ENCODE results near the gene CALCOCO1. TPM values are rescaled to one million over a fixed set of nuclear protein-coding genes. Genes with fewer than 3 reads are reported as not detected.

Gene CALCOCO1
- total and polyA plus RNA-seq, 4 donors = 65.5 to 223 (median 75.9) TPM

DNA sequence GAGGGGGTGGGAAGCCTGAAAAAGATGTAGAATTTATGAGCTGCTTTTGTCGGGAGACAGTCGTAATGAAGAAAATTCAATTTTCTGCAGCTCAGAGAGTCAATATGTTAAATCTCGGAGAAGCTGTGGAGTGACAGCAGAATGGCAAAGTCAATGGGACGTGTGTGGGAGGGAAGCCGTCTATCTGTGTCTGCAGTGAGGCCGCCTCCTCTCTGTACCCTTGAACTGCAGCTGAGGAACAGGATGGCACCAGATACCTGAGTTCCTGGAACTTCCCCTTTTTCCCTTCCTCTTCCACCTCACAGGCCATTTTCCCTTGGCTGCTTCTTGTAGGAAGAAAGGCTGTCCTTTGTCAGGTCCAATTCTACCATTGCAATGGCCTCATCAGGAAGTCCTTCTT is 9.3 kb upstream of the CALCOCO1 start:
- DNase-seq (no peak), ATAC-seq (ENCODE audit: insufficient read depth, low FRiP score) (no peak)
- Histone ChIP-seq H3K27me3 (ENCODE audit: control insufficient read depth in 3 of 3, insufficient read depth in 3 of 3, low read length in 2 of 3) (peaks cover 0 to 77% (median 54%) of the 10 kb centered on the region in 3 donors), H3K27ac (ENCODE audit: low read depth in 1 of 2, low read length in 1 of 2) (no peak overlapping the region), H3K9me3 (ENCODE audit: control insufficient read depth in 4 of 4, insufficient read depth in 3 of 4, low read length in 3 of 4) (peaks cover 0 to 3% (median 0%) of the 10 kb centered on the region in 4 donors), H3K9ac (ENCODE audit: insufficient read depth in 1 of 2, low read length in 2 of 2) (no peak overlapping the region), H3K4me1 (ENCODE audit: control insufficient read depth in 5 of 5, insufficient read depth in 5 of 5, low read length in 5 of 5) (peaks cover 0 to 15% (median 8%) of the 10 kb centered on the region in 5 donors), H3K36me3 (ENCODE audit: control insufficient read depth in 4 of 4, insufficient read depth in 4 of 4, low read length in 4 of 4) (no peaks in the 10 kb centered on the region), H3K4me3 (no peak overlapping the region)
- TF ChIP-seq, protein P1, sequence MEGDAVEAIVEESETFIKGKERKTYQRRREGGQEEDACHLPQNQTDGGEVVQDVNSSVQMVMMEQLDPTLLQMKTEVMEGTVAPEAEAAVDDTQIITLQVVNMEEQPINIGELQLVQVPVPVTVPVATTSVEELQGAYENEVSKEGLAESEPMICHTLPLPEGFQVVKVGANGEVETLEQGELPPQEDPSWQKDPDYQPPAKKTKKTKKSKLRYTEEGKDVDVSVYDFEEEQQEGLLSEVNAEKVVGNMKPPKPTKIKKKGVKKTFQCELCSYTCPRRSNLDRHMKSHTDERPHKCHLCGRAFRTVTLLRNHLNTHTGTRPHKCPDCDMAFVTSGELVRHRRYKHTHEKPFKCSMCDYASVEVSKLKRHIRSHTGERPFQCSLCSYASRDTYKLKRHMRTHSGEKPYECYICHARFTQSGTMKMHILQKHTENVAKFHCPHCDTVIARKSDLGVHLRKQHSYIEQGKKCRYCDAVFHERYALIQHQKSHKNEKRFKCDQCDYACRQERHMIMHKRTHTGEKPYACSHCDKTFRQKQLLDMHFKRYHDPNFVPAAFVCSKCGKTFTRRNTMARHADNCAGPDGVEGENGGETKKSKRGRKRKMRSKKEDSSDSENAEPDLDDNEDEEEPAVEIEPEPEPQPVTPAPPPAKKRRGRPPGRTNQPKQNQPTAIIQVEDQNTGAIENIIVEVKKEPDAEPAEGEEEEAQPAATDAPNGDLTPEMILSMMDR (IDR thresholded peaks at IDR 0.05; ENCODE audit: control extremely low read depth, extremely low read depth) = no peak
- WGBS, 2 donors = 82 to 91% methylated on average over 6 of the region's 6 CpGs

DNA sequence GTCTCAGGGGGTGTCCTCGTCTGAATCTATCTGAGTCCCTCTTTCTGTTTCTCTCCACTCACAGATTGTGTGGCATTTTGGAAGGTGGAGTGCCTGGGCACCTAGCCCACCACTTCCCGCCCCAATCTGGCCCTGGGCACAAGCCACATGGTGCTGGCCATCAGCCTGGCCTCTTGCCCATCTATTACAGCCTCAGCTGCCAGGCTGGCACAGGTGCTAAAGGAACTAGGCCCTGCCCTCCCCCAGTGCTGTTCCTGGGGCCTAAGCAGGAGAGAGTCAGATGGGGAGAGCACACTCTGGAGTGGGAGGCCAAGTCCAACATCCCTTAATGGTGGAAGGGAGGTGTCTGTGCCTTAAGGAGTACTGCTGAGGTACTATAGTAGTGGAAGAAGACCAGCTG is 8.3 kb upstream of the CALCOCO1 start:
- TF ChIP-seq, protein P1 (IDR thresholded peaks at IDR 0.05; ENCODE audit: control extremely low read depth, extremely low read depth) = no peak
- DNase-seq = no peak

DNA sequence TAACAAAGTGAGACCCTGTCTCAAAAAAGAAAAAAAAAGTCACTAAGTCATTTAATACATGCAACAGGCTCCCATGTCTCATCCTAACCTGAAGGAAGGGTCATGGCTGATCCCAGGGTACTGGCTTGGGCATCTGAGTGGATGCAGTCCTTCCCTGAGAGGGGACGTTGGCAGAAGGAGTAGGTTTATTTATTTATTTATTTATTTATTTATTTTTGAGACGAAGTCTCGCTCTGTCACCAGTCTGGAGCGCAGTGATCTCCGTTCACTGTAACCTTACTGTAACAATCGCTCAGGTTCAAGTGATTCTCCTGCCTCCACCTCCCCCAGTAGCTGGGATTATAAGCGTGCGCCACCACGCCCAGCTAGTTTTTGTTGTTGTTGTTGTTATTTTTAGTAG is 7.2 kb upstream of the CALCOCO1 start:
- H3K4me1 ChIP-seq (ENCODE audit: control insufficient read depth in 5 of 5, insufficient read depth in 5 of 5, low read length in 5 of 5) = peaks cover 0 to 13% (median 8%) of the 10 kb centered on the region in 5 donors
- no peak for ATAC-seq (ENCODE audit: insufficient read depth, low FRiP score)
- peaks cover 0 to 3% (median 0%) of the 10 kb centered on the region in 4 donors for H3K9me3 ChIP-seq (ENCODE audit: control insufficient read depth in 4 of 4, insufficient read depth in 3 of 4, low read length in 3 of 4)
- H3K27me3 ChIP-seq (ENCODE audit: control insufficient read depth in 3 of 3, insufficient read depth in 3 of 3, low read length in 2 of 3) = peaks cover 0 to 62% (median 39%) of the 10 kb centered on the region in 3 donors
- H3K4me3 ChIP-seq = no peak overlapping the region
- H3K27ac ChIP-seq (ENCODE audit: low read depth in 1 of 2, low read length in 1 of 2) = no peak overlapping the region
- TF ChIP-seq, protein P1 (IDR thresholded peaks at IDR 0.05; ENCODE audit: control extremely low read depth, extremely low read depth) = no peak
- H3K9ac ChIP-seq (ENCODE audit: insufficient read depth in 1 of 2, low read length in 2 of 2) = no peak overlapping the region
- WGBS, 2 donors = 93 to 96% methylated on average over 9 of the region's 9 CpGs
- DNase-seq = no peak
- no peaks in the 10 kb centered on the region for H3K36me3 ChIP-seq (ENCODE audit: control insufficient read depth in 4 of 4, insufficient read depth in 4 of 4, low read length in 4 of 4)

More for the DNA sequence above, 8.3 kb upstream of the CALCOCO1 start:
- Histone ChIP-seq H3K9me3 (ENCODE audit: control insufficient read depth in 4 of 4, insufficient read depth in 3 of 4, low read length in 3 of 4) (peaks cover 0 to 3% (median 0%) of the 10 kb centered on the region in 4 donors), H3K27ac (ENCODE audit: low read depth in 1 of 2, low read length in 1 of 2) (no peak overlapping the region), H3K9ac (ENCODE audit: insufficient read depth in 1 of 2, low read length in 2 of 2) (no peak overlapping the region), H3K4me1 (ENCODE audit: control insufficient read depth in 5 of 5, insufficient read depth in 5 of 5, low read length in 5 of 5) (peaks cover 0 to 15% (median 8%) of the 10 kb centered on the region in 5 donors), H3K27me3 (ENCODE audit: control insufficient read depth in 3 of 3, insufficient read depth in 3 of 3, low read length in 2 of 3) (peaks cover 0 to 73% (median 48%) of the 10 kb centered on the region in 3 donors), H3K4me3 (no peak overlapping the region), H3K36me3 (ENCODE audit: control insufficient read depth in 4 of 4, insufficient read depth in 4 of 4, low read length in 4 of 4) (no peaks in the 10 kb centered on the region)
- no peak for ATAC-seq (ENCODE audit: insufficient read depth, low FRiP score)
- WGBS, 2 donors = 62 to 77% methylated on average over 2 of the region's 2 CpGs

DNA sequence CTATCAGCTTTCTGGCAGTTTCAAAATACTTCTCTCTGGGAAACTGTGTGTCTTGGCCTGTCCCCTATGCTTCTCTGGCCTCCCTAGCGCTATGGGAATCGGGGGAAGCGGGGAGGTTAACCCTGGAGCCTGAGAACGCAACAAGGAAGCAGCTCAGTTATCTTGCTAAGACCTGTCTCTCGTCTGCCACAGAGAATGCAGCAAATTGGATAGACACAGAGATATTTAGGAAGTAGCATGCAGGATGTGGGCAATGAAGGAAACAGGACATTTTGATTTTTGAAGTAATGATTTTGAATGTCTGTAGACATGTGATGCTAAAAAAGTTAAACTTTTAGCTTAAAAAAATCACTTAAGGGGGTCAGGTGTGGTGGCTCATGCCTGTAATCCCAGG is 6.6 kb upstream of the CALCOCO1 start:
- DNase-seq (no peak), ATAC-seq (ENCODE audit: insufficient read depth, low FRiP score) (no peak)
- Histone ChIP-seq H3K27me3 (ENCODE audit: control insufficient read depth in 3 of 3, insufficient read depth in 3 of 3, low read length in 2 of 3) (peaks cover 0 to 56% (median 33%) of the 10 kb centered on the region in 3 donors), H3K9ac (ENCODE audit: insufficient read depth in 1 of 2, low read length in 2 of 2) (no peak overlapping the region), H3K27ac (ENCODE audit: low read depth in 1 of 2, low read length in 1 of 2) (no peak overlapping the region), H3K9me3 (ENCODE audit: control insufficient read depth in 4 of 4, insufficient read depth in 3 of 4, low read length in 3 of 4) (peaks cover 0 to 3% (median 0%) of the 10 kb centered on the region in 4 donors), H3K4me1 (ENCODE audit: control insufficient read depth in 5 of 5, insufficient read depth in 5 of 5, low read length in 5 of 5) (peaks cover 0 to 8% (median 4%) of the 10 kb centered on the region in 5 donors), H3K36me3 (ENCODE audit: control insufficient read depth in 4 of 4, insufficient read depth in 4 of 4, low read length in 4 of 4) (no peaks in the 10 kb centered on the region), H3K4me3 (no peak overlapping the region)
- WGBS, 2 donors = 14 to 53% methylated on average over 5 of the region's 5 CpGs
- TF ChIP-seq, protein P1 (IDR thresholded peaks at IDR 0.05; ENCODE audit: control extremely low read depth, extremely low read depth) = no peak
